ENCODE data around the gene CABCOCO1.

Gene CABCOCO1

GRCh38 chr10:61787170-61787569, 124.4 kb downstream of the CABCOCO1 start:
- no peak for TF ChIP-seq EGR1 (IDR thresholded peaks at IDR 0.05)
- TF ChIP-seq USF1 (IDR thresholded peaks at IDR 0.05) = no peak
- TF ChIP-seq CREB1 (IDR thresholded peaks at IDR 0.05; ENCODE audit: low read depth) = no peak
- TF ChIP-seq TCF12 (IDR thresholded peaks at IDR 0.05; ENCODE audit: low read depth) = no peak
- TF ChIP-seq REST (IDR thresholded peaks at IDR 0.05; ENCODE audit: low read depth) = no peak
- no peak for TF ChIP-seq CEBPB (IDR thresholded peaks at IDR 0.05)
- no peak for TF ChIP-seq MAX (IDR thresholded peaks at IDR 0.05)
- TF ChIP-seq YY1 (IDR thresholded peaks at IDR 0.05; ENCODE audit: low read depth) = no peak
- no peak for TF ChIP-seq ZBTB7A (IDR thresholded peaks at IDR 0.05; ENCODE audit: low read depth)
- TF ChIP-seq TEAD4 (IDR thresholded peaks at IDR 0.05) = no peak
- no peak for TF ChIP-seq EP300 (IDR thresholded peaks at IDR 0.05; ENCODE audit: borderline replicate concordance)
- TF ChIP-seq FOXM1 (IDR thresholded peaks at IDR 0.05; ENCODE audit: borderline replicate concordance, low read depth) = no peak
- no peak for TF ChIP-seq RAD21 (IDR thresholded peaks at IDR 0.05; ENCODE audit: low read depth)
- no peak for TF ChIP-seq NFIC (IDR thresholded peaks at IDR 0.05)

- no peak for TF ChIP-seq EGR1 (IDR thresholded peaks at IDR 0.05)
- no peak for TF ChIP-seq FOXM1 (IDR thresholded peaks at IDR 0.05; ENCODE audit: borderline replicate concordance, low read depth)
- TF ChIP-seq TCF12 (IDR thresholded peaks at IDR 0.05; ENCODE audit: low read depth) = no peak
- TF ChIP-seq USF1 (IDR thresholded peaks at IDR 0.05) = no peak
- TF ChIP-seq NFIC (IDR thresholded peaks at IDR 0.05) = no peak
- TF ChIP-seq ZBTB7A (IDR thresholded peaks at IDR 0.05; ENCODE audit: low read depth) = no peak
- TF ChIP-seq TAF1 (IDR thresholded peaks at IDR 0.05; ENCODE audit: low read depth) = no peak
- TF ChIP-seq YY1 (IDR thresholded peaks at IDR 0.05; ENCODE audit: low read depth) = no peak
- no peak for TF ChIP-seq CEBPB (IDR thresholded peaks at IDR 0.05)
- TF ChIP-seq REST (IDR thresholded peaks at IDR 0.05; ENCODE audit: low read depth) = no peak
- no peak for TF ChIP-seq TEAD4 (IDR thresholded peaks at IDR 0.05)
- no peak for TF ChIP-seq MAX (IDR thresholded peaks at IDR 0.05)
- no peak for TF ChIP-seq RAD21 (IDR thresholded peaks at IDR 0.05; ENCODE audit: low read depth)
- no peak for TF ChIP-seq CREB1 (IDR thresholded peaks at IDR 0.05; ENCODE audit: low read depth)
- TF ChIP-seq EP300 (IDR thresholded peaks at IDR 0.05; ENCODE audit: borderline replicate concordance) = no peak
Observed at GRCh38 chr10:61789031-61789430, 126.3 kb downstream of the CABCOCO1 start.

- no peak for TF ChIP-seq YY1 (IDR thresholded peaks at IDR 0.05; ENCODE audit: low read depth)
- TF ChIP-seq CREB1 (IDR thresholded peaks at IDR 0.05; ENCODE audit: low read depth) = no peak
- no peak for TF ChIP-seq USF1 (IDR thresholded peaks at IDR 0.05)
- no peak for TF ChIP-seq EP300 (IDR thresholded peaks at IDR 0.05; ENCODE audit: borderline replicate concordance)
- TF ChIP-seq NFIC (IDR thresholded peaks at IDR 0.05) = no peak
- no peak for TF ChIP-seq FOXM1 (IDR thresholded peaks at IDR 0.05; ENCODE audit: borderline replicate concordance, low read depth)
- TF ChIP-seq TEAD4 (IDR thresholded peaks at IDR 0.05) = no peak
- TF ChIP-seq RAD21 (IDR thresholded peaks at IDR 0.05; ENCODE audit: low read depth) = no peak
- TF ChIP-seq REST (IDR thresholded peaks at IDR 0.05; ENCODE audit: low read depth) = no peak
- TF ChIP-seq TAF1 (IDR thresholded peaks at IDR 0.05; ENCODE audit: low read depth) = no peak
Observed at GRCh38 chr10:61791216-61791615, 128.5 kb downstream of the CABCOCO1 start.

GRCh38 chr10:61792097-61792716, 129.5 kb downstream of the CABCOCO1 start:
- TF ChIP-seq CREB1 (IDR thresholded peaks at IDR 0.05; ENCODE audit: low read depth) = no peak
- TF ChIP-seq USF1 (IDR thresholded peaks at IDR 0.05) = no peak
- no peak for TF ChIP-seq TAF1 (IDR thresholded peaks at IDR 0.05; ENCODE audit: low read depth)
- TF ChIP-seq EGR1 (IDR thresholded peaks at IDR 0.05) = no peak
- TF ChIP-seq NFIC (IDR thresholded peaks at IDR 0.05) = no peak
- no peak for TF ChIP-seq ZBTB7A (IDR thresholded peaks at IDR 0.05; ENCODE audit: low read depth)
- no peak for TF ChIP-seq TEAD4 (IDR thresholded peaks at IDR 0.05)
- no peak for TF ChIP-seq REST (IDR thresholded peaks at IDR 0.05; ENCODE audit: low read depth)
- TF ChIP-seq TCF12 (IDR thresholded peaks at IDR 0.05; ENCODE audit: low read depth) = no peak
- no peak for TF ChIP-seq YY1 (IDR thresholded peaks at IDR 0.05; ENCODE audit: low read depth)
- TF ChIP-seq RAD21 (IDR thresholded peaks at IDR 0.05; ENCODE audit: low read depth) = no peak
- no peak for TF ChIP-seq EP300 (IDR thresholded peaks at IDR 0.05; ENCODE audit: borderline replicate concordance)
- no peak for TF ChIP-seq FOXM1 (IDR thresholded peaks at IDR 0.05; ENCODE audit: borderline replicate concordance, low read depth)
- TF ChIP-seq MAX (IDR thresholded peaks at IDR 0.05) = no peak
- no peak for TF ChIP-seq CEBPB (IDR thresholded peaks at IDR 0.05)
